Stimulated activated CD4-positive, alpha-beta T cell treated with anti-CD3 and anti-CD28 coated beads, Interleukin-1b, Interleukin-23, amount 100 ng/mL, for 24 hours (primary cell): ENCODE measurements around the gene MPLKIP.
"Not testable (repeated sequence)": the region's sequence is repeated elsewhere in the genome, so short reads cannot be mapped to it uniquely, and the experiment has no call there.

ENCODE experiments used
- DNase-seq, 4 experiments: peaks; one replicate each; pipeline ENCODE4 v3.0.0-alpha.2; 2020; ENCODE audit warnings: low read depth in 4 of 4, low spot score in 1 of 4

Gene MPLKIP

DNA sequence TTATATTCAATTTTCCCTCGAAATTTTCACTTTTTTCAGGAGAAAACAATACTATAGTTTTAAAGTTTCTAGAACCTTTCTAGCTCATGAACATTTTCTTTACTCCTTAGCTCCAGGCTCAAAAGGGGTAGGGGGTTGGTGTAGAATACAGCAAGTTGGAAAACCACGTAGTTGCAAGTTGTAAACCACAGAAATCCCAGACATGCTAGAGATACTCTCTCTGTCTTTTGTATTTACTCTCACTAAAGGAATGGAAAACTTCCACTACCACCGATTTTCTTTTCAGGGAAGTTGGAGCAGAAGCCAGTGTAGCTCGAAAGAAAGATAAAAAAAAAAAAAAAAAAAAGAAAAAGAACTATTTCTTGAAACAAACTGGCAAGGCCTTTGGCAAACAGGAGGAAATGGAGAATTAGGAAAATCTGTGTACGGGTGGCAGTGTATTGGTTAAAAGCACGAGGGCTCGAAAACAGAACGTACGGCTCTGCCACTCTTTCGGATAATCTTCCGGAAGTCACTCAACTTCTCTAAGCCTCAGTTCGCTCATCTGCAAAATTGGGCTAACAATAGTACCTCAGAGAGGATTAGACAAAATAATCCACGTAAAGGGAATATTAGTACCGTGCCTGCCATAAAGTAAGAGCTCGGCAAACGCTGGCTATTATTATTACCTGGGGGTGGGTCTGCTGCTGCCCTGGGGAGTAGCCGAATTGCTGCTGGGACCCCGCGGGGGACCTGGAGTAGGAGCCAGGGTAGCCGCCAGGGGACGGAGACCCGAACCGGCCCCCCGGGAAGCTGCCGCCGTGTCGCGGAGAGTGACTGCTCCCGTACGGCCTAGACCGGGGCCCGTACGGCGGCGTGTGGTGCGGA lies 628 bp downstream of the MPLKIP start:
- DNase-seq = no peak

DNA sequence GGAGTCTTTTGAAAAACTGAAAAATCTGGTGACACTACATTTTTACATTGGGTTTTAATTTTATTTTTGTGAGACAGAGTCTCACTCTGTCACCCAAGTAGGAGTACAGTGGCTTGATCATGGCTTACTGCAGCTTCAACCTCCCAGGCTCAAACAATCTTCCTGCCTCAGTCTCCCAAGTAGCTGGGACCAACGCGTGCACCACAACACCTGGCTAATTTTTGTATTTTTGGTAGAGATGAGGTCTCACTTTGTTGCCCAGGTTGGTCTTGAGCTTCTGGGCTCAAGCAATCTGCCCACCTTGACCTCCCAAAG lies 11.5 kb downstream of the MPLKIP start:
- no peak for DNase-seq

DNA sequence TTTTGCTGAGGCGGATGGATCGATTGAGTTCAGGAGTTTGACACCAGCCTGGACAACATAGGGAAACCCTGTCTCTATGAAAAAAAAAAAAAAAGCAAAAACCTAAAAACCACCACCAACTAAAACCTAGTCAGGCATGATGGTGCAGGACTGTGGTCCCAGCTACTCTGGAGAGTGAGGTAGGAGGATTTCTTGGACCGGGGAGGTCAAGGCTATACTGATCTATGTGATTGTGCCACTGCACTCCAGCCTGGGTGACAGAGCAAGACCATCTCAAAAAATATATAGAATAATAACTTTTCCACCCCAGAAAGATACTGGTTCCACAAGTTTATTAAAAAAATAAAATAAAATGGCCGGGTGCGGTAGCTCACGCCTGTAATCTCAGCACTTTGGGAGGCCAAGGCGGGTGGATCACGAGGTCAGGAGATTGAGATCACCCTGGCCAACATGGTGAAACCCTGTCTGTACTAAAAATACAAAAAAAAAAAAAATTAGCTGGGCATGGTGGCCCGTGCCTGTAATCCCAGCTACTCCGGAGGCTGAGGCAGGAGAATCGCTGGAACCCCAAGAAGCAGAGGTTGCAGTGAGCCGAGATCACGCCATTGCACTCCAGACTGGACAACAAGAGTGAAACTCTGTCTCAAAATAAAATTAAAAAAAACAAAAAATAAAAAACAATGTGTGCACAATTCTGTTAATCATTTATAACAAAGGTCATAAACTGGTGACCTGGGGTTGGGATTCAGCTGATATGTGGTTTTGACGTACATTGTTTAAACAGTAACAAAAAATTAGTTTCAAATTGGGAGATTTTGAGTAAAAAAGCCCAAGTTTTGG lies 12.1 kb downstream of the MPLKIP start:
- not testable (repeated sequence) for DNase-seq

DNA sequence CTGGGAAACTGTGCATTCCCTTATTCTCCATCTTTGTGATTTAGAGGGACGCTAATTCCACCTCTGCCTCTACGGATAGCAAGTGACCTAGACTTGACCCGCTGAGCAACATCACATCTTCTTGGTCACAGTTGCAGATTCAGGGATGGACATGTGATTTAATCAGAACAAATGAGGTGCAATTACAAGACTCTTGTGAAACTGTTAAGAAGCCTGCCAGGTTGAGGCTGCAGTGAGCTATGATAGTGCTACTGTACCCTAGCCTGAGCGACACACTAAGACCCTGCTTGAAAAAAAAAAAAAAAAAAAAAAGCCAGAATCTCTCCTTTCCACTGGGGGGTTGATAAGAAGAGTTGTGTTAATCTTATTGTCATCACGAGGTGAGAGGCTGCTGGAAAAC lies 14.4 kb downstream of the MPLKIP start:
- no peak for DNase-seq

DNA sequence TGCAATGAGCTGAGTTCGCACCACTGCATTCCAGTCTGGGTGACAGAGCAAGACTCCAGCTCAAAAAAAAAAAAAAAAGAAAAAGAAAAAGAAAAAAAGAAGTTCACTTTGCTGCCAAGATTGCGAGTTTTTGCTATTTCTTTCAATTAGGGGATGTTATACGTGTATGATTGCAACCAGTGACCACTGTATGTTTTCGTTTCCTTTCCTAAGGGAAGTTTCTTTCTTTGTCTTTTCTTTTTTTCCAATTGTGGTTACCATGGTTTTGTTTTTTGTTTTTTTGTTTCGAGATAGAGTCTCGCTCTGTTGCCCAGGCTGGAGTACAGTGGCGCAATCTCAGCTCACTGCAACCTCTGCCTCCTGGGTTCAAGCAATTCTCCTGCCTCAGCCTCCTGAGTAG lies 16.2 kb downstream of the MPLKIP start:
- not testable (repeated sequence) for DNase-seq

DNA sequence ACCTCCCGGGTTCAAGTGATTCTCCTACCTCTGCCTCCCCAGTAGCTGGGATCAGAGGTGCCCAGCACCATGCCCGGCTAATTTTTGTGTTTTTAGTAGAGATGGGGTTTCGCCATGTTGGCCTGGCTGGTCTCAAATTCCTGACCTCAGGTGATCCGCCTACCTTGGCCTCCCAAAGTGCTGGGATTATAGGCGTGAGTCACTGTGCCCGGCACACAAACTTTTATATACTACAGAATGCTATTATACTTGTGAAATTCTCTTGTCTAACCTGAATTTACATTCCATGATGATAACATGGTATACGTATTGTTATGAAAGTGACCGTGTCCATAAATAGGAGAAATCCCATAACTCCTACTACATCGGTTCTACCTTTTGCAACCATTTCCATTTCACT lies 17.2 kb downstream of the MPLKIP start:
- DNase-seq = not testable (repeated sequence)

DNA sequence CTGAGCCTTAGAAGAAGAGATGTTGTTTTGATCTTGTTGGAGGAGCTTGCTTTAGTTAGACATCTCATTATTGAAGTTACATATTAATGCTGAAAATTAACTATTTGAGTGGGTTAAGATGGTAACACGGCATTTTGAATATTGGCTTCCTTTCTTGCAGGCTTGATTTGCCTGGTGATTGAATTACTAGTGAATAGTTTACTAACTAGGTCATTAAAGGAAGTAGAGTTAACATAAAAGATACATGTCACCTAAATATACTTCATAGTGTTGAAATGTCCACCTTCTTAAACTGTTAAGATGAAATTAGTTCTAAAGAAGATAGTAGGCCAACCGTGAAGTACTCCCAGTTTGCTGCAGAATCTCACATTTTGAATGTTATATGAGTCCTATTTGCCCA lies 18.5 kb downstream of the MPLKIP start:
- no peak for DNase-seq

DNA sequence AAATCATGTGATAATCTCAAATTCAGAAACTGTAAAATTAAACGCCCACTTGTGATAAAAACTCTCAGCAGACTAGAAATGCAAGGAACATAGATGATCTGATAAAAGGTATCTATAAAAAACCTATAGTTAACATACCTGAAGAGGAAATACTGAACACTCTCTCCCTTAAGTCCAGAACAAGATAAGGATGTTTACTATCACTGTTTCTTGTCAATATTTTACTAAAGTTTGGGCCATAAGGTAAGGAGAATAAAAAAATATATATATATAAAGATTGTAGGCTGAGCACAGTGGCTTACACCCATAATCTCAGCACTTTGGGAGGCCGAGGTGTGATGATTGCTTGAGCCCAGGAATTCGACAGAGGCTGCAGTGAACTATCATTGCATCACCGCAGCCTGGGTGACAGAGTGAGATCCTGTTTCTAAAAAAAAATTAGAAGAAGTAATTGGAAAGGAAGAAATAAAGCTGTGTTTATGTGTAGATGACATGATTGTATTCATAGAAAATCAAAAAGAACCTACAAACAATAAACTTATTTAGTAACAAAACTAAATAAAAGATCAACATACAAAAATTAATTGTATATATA lies 28.4 kb downstream of the MPLKIP start:
- DNase-seq = no peak

DNA sequence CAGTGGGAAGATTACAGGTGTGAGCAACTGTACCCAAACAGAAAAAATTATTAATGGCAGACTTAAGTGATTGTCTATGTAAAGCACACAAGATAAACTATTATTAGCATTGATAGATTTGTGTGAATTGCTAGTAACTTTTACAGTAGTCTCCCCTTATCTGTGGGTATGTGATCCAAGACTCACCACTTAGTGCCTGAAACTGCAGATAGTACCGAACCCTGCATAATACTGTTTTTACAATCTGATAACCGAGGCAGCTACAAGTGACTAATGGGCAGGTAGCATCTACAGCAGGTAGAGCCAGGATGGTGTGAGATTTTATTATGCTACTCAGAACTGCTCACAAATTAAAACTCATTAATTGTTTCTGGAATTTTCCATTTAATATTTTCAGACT lies 31.5 kb downstream of the MPLKIP start:
- DNase-seq = no peak

DNA sequence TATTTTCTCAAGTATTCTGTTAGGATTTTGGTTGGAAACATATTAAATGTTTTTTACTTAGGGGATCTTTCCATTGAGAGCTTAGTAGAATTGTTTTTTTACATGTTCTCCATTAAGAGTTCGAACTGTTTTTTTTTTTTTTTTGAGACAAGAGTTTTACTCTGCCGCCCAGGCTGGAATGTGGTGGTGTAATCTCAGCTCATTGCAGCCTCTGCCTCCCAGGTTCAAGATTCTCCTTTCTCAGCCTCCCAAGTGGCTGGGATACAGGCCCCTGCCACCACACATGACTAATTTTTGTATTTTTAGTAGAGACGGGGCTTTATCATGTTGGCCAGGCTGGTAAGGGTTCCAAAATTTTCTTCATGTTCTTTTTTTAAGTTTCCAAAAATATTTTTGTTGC lies 33.2 kb downstream of the MPLKIP start:
- no peak for DNase-seq

DNA sequence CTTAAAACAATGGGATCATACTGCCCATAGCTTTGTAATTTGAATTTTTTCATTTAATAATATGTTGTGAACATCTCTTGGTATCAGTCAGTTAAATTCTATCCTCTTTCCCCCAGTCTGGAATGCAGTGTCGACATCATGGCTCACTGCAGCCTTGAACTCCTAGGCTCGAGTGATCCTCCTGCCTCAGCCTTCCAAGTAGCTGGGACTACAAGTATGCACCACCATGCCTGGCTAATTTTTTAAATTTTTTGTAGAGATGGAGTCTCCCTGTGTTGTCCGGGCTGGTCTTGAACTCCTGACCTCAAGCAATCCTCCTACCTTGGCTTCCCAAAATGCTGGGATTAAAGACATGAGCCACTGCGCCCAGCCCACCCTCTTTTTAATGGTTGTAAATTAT lies 34.6 kb downstream of the MPLKIP start:
- no peak for DNase-seq

DNA sequence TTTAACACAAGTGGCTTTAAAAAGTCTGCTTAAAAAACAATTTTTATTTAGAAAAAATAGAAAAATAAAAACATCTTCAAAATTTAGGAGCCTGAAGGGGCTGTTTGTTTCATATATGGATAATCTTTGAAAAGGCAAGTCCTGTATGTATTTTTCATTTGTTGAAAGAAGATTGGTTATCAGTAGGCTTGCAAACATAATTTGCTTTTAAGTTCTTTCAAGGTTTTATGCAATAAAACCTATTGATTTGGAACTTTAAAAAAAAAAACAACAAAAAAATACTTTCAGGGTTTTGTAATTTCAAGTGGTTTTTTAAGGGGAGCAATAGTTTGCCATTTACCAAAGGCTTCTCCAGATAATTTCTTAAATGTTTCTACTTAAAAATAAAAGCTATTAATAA lies 35.6 kb downstream of the MPLKIP start:
- DNase-seq = no peak

DNA sequence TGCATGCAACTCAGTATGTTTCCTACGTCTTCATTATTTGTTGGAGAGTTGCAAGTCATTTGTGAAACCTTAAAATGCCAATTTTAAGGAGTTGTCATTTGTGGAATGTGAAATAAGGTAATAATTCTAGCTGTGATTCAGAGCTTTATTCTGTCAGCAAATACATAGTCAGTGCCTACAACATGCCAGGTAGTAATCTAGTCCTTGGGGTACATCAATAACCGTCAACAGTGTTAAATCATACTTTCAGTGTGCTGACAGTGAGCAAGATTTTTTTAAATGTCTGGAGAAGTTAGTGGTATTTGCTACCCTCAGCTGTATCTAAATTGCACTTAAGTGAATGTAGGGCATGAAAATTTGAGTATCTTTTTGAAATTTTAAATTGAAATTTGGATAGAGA lies 36.7 kb downstream of the MPLKIP start:
- DNase-seq = no peak

DNA sequence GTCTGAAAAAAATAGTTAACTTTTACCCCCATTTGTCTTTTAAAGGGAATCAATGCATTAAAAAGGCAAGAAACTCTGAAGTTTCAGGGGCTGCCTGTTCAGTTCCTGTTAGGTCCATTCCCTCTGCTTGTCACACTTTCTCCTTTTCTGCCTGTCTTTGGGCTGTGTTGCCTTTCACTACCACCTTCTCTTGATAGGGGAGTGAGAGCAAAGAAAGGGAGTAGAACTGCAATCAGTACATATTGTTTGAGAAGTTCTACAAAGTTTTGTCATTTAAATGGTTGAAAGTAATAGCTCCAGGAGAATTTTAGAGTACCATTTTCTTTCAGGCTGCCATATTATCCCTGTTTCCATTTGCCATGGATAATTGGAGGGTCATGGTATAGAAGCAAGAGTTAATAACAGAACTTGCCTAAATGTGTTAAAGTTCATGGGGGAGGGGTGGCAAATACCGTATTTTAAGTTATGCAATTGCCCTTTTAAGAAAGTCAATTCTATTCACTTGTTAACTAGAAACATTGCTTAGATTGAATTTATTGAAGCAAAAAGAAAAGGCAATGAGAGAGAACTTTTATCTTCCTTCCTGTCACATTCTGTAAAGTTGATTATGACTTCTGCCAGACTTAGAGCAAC lies 38.6 kb downstream of the MPLKIP start:
- no peak for DNase-seq

DNA sequence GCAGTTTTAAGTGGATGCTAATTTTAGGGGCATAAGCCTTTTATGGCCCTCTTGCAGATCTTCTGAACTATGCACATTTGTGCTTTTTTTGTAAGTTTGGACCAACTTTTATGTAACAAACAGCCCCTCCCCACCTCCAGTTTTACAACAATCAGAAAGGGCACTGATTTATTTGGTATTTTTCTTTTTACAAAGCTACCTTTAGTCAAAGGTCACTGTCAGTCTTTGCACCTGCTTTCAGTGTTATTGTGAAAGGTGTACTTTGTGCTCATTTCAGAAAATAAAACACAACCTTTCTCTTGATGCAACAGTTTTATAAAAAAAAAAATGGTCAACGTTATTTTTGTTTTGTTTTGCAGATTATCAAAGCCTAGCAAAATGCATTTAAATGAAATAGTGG lies 39.2 kb downstream of the MPLKIP start:
- no peak for DNase-seq

DNA sequence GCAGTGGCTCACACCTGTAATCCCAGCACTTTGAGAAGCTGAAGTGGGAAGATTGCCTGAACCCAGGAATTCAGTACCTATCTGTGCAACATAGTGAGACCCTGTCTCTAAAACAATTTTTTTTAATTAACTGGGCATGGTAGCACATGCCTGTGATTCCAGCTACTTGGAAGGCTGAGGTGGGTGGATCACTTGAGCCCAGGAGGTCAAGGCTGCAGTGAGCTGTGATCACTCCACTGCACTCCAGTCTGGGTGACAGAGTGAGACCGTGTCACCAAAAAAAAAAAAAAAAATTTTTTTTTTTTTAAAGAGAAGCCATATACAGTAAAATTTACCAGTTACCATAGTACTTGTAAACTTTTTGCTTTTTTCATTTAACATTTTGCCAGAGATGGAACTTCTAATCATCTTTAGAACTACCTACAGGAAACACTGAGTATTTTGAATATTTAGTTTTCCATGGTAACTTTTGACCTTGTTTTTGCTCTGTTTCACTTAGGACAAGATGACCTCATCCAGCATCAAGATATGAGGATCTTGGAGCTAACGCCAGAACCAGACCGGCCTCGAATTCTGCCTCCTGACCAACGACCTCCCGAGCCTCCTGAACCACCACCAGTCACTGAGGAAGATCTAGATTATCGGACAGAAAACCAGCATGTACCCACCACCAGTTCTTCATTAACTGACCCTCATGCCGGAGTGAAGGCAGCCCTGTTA lies 40.6 kb downstream of the MPLKIP start:
- no peak for DNase-seq

DNA sequence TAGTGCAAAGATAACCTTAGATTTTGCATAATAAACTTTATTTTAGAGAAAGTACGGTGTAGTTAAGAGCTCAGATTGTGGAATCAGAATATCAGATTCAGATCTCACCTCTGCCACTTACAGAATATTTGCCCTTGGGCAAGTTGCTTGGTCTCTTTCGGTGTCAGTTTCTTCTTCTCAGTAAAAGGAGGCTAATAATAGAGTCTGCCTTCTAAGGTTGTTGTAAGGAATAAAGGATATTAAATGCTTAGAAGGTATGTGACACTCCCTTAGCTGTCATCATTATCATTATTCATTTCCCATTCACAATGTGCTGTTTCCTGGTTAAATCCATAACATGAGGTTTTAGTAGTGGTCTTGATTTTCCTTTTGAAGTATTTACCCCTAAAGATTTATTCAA lies 42.2 kb downstream of the MPLKIP start:
- DNase-seq = no peak

DNA sequence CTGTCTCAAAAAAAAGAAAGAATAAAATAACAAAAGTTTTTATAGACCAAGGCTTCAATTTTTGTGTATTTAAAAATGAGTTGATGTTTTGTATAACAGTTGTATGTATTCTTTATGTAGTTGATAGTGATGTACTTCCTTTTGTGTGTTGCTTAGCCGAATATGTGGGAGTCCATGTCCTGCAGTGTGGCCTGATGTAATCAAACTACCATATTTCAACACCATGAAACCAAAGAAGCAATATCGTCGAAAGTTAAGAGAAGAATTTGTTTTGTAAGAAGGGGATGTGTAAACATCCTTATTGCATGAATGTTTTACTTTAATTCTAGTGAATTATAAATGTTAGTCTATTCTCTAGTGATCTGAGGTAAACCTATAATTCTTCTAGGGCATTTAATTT lies 56.6 kb downstream of the MPLKIP start:
- DNase-seq = no peak
